Left renal cortex interstitium (tissue), 4 donors: ENCODE data around the gene TK1. TPM values are rescaled to one million over a fixed set of nuclear protein-coding genes. Genes with fewer than 3 reads are reported as not detected.

ENCODE experiments used
- DNase-seq, 4 donors: peaks; one replicate each; pipeline ENCODE4 v3.0.0-alpha.2; 2013; ENCODE audit warnings: low read depth in 4 of 4, low spot score in 2 of 4, missing footprints in 1 of 4
- polyA plus RNA-seq, 4 donors: library from polyadenylated mRNA; unstranded; fragments of 120-200 nt; gene quantifications; one replicate each; pipeline ENCODE4 v1.2.1, GENCODE V29; 2013; ENCODE audit not compliant: insufficient read length in 4 of 4

The TK1 gene
- polyA plus RNA-seq, 4 donors, result 22.6 to 40.6 (median 32.4) TPM

DNA sequence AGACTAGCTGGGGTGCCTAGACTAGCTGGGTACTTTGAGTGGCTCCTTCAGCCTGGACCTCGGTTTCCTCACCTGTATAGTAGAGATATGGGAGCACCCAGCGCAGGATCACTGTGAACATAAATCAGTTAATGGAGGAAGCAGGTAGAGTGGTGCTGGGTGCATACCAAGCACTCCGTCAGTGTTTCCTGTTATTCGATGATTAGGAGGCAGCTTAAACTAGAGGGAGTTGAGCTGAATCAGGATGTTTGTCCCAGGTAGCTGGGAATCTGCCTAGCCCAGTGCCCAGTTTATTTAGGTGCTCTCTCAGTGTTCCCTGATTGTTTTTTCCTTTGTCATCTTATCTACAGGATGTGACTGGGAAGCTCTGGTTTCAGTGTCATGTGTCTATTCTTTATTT is 36.2 kb upstream of the TK1 start:
- no peak for DNase-seq

DNA sequence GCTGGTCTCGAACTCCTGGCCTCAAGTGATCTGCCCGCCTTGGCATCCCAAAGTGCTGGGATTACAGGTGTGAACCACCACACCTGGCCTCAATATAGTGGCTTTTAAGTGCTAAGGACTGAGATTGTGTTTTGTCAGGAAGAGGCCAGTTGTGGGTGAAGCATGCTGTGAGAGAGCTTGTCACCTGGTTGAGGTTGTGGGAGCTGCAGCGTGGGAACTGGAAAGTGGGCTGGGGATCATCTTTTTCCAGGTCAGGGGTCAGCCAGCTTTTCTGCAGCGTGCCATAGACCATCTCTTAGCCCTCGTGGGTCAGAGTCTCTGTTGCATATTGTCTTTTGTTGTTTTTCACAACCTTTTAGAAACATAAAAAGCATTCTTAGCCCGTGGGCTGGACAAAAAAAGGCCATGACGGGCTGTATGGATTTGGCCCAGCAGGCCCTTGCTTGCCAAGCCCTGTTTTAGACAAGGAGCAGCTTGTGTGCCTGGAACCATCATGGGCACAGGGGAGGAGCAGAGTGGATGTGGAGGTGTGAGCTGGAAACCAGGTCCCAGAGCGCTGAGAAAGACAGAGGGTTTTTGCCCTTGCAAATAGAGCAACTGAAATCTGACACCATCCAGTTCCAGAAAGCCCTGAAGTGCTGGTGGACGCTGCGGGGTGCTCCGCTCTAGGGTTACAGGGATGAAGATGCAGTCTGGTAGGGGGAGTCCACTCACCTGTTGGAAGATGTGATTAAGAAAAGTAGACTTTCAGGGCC is 32.7 kb upstream of the TK1 start:
- DNase-seq, result no peak

DNA sequence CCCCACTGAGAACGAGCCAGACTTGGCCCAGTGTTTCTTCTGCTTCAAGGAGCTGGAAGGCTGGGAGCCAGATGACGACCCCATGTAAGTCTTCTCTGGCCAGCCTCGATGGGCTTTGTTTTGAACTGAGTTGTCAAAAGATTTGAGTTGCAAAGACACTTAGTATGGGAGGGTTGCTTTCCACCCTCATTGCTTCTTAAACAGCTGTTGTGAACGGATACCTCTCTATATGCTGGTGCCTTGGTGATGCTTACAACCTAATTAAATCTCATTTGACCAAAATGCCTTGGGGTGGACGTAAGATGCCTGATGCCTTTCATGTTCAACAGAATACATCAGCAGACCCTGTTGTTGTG is 27.8 kb upstream of the TK1 start:
- no peak for DNase-seq

DNA sequence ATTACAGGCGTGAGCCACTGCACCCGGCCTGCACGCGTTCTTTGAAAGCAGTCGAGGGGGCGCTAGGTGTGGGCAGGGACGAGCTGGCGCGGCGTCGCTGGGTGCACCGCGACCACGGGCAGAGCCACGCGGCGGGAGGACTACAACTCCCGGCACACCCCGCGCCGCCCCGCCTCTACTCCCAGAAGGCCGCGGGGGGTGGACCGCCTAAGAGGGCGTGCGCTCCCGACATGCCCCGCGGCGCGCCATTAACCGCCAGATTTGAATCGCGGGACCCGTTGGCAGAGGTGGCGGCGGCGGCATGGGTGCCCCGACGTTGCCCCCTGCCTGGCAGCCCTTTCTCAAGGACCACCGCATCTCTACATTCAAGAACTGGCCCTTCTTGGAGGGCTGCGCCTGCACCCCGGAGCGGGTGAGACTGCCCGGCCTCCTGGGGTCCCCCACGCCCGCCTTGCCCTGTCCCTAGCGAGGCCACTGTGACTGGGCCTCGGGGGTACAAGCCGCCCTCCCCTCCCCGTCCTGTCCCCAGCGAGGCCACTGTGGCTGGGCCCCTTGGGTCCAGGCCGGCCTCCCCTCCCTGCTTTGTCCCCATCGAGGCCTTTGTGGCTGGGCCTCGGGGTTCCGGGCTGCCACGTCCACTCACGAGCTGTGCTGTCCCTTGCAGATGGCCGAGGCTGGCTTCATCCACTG is 27.3 kb upstream of the TK1 start, which contains the start of gene BIRC5:
TSS of gene BIRC5 (plus strand) at position 238 of the 690 bp plus-strand sequence. CDS start at position 302, 64 bp downstream.
- DNase-seq, result peak in 3 of 4 donors; percentile 59 to 76 (median 62)

DNA sequence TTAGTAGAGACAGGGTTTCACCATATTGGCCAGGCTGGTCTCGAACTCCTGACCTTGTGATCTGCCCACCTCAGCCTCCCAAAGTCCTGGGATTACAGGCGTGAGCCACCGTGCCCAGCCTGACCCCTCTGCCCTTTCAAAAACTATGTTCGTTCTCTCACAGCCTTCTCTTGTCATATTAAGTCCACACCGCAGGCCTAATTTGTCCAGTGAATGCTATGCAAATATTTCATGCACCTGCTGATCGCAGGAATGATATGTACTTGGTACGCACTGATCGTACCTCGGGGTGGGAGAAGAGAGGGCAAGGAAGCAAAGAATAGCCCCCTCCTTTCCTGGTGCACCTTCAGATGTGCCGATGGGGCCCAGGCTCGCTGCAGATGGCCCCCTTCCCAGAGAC is 24.2 kb upstream of the TK1 start:
- no peak for DNase-seq

DNA sequence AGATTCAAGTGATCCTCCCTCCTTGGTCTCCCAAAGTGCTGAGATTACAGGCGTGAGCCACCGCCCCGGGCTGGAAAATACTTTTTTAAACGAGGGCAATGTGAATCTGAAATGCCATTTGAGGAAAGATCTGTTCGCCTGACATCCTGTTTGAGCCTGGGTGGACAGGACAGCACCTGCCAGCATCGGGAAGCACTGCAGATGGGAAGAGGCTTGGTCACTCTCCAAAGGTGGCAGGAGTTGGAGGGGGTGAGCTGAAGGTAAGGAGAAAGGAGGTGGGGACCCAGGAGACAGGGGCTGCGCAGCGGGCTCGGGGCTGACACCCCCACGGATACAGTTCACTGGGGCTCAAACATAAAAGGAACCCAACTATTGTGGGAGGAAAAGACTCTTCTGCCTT is 23.3 kb upstream of the TK1 start:
- no peak for DNase-seq

DNA sequence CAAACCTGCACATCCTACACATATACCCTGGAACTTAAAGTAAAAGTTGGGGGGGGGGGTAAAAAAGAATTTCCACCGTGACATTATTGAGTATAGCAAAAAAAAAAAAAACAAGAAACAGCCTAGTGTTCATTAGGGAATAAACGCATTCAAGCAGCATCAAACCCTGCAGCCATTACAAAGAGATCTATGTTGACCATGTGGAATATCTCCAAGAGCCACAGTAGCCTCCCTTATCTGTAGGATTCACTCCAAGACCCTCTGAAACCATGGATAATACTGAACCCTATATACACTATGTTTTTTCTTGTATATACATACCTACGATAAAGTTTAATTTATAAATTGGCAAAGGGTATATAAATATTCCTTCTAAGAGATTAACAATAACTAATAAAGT is 21.6 kb upstream of the TK1 start:
- no peak for DNase-seq

DNA sequence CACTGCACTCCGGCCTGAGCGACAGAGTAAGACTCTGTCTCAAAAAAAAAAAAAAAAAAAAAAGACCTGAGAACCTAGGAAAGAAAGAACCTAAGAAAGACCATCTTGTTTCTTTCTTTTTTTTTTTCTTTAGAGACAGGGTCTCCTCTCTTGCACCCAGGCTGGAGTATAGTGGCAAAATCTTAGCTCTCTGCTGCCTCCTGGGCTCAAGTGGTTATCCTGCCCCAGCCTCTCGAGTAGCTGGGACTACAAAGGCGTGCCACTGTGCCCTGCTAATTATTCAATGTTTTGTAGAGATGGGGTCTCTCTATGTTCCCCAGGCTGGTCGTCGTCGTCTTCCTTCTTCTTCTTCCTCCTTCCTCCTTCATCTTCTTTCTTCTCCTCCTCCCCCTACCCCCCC is 19.4 kb upstream of the TK1 start:
- no peak for DNase-seq

DNA sequence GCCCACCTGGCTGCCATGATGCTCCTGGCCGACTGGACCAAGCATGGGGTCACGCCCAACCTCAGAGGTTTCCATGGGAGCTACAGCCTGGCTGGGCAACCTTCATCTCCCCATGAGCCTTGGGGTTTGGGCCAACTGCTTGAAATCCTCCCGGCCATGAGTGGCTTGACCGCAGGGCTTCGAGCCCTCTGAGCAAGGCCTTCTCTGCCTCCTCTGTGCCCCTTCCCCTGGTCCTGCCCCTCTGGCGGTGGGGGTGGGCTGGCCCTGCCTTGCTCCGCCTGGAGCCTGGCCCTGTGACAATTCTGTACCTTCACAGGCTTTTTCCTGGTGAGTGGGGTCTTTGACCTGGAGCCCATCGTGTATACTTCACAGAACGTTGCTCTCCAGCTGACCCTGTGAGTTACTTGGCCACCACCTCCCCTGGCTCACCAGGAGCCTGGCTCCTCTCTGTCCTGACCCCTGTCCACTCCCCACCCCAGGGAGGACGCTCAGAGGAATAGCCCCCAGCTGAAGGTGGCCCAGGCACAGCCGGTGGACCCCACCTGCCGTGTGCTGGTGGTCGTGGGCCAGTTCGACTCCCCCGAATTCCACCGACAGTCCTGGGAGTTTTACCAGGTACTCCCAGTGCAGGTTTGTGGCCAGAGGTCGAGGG is 18.4 kb upstream of the TK1 start:
- no peak for DNase-seq

DNA sequence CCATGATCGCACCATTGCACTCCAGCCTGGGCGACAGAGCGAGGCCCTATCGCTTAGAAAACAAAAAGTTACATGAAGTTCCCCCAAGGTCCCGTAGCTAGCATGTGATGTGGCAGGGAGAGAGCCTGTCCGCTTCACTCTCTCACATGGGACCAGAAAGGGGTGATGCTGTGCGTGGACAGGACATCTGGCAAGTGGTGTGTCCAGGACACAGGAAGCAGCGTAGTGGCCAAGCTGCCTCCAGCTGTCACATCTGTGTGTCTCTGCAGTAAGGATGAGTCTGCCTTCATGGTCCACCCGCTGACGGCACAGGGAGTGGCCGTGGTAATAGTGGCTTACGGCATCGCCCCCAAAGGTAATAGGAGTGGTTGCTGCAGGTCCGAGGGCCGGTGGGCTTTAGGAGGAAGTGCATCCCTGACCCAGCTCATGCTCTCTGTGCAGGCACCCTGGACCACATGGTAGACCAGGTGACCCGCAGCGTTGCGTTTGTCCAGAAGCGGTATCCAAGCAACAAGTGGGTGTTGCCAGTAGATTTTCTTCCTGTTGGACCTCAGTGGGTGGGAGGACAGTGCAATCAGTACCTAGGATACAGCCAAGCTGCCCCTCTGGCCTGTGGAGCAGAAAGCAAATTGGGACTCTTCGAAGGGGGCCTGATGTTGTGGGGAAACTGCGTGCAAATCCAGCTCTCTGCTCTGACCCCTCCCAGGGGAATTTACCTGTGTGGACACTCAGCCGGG is 17.7 kb upstream of the TK1 start:
- no peak for DNase-seq

DNA sequence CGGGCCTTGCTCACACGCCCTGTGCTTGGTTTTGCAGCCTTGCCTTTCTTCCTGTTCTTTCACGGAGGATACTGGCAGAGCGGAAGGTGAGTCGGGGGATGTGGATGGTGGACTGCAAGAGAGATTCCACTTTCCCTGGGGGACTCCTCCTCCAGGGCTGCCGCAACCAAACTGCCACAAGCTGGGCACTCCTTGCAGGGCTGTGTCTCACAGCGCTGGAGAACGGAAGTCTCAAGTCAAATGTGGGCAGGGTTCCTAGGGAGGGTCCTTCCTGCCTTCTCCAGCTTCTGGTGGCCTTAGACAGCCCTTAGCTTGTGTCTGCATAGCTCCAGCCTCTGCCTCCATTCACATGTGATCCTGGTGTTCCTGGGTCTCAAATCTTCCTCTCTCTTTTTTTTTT is 15.8 kb upstream of the TK1 start:
- no peak for DNase-seq

DNA sequence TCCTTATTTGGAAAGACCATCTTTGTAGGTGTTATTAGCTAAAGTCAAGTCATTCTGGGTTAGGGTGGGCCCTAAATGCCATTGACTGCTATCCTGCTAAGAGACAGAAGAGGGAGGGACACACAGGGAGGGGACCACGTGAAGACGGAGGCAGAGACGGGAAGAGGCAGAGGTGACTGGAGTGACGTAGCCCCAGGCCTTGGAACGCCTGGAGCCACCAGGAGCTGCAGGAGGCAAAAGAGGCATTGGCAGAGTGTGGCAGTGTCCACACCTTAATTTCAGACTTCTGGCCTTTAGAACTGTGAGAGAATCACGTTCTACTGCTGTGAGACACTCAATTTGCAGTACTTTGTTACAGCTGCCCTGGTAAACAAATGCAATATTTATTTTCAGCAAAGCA is 13.6 kb upstream of the TK1 start:
- DNase-seq, result no peak

DNA sequence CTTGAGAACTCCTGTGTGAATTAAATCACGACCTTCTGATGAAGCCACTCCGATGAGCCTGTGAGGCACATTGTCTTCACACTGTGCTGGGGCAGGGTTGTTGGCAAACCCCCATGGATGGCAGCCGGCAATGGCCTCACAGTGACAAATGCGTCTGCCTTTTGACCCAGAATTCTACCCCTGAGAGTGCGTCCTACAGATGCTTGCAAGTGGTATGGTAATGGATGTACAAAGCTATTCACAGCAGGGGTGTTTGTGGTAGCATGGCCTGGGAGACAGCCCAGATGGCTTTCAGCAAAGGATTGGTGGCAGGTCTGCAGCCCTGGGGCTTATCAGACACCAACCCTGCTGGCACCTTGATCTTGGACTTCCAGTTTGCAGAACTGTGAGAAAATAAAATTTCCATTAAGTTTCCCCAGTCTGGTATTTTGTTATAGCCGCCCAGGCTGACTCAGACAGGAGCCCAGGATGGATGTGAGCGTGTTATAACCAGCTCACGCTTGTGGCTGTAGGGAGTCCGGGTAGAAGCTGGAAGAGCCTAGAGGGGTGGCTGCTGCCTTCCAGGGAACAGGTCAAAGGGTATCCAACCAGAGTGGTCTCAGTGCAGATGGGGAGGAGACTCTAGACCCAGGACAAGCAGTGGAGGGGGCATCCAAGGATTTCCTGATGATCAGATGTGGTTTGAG is 10.4 kb upstream of the TK1 start:
- no peak for DNase-seq

DNA sequence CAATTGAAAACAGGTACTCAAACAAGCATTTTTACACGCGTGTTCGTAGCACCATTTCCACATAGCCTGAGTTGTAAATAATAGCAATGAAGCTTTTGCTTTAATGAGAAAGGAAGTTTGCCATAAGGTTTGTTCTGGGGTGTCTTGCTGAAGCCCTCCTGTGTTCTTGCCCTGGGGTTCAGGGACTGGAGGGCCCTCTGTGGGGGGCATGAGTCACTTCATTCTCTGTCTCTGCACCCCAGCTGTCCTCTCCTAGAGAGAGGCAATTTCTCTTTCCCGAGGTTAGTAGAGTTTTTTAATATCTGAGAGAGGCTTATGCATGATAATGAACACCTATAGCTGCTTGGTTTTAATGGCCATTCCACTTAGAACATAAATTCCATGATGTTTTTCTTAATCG is 9.9 kb upstream of the TK1 start:
- no peak for DNase-seq

DNA sequence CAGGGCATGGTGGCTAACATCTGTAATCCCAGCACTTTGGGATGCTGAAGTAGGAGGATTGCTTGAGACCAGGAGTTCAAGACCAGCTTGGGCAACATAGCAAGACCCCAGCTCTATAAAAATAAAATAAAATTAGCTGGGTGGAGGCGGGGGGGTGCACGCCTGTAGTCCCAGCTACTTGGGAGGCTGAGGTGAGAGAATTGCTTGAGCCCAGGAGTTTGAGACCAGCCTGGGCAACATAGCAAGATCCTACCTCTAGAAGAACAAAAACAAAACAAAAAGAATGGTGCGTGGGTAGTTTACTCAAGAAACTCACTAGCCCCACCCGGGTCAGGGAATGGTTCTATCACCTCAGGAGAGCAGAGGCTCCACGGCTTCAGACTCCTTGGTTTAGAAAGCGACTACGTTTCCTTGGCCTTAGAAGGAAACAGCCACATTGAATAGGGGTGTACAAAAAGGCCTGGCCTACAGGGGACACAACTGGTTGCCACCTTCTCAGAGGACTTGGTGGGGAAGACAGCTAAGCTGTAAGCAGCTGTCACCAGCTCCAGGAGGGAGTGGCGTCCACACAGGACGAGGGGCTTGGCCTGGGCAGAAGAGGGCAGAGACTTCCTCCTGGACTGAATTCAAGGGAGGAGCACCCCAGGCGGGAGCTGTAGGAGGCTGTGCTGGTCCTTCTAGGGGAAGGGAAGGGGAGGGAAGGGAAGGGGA is 716 bp downstream of the TK1 start:
- DNase-seq, result no peak

DNA sequence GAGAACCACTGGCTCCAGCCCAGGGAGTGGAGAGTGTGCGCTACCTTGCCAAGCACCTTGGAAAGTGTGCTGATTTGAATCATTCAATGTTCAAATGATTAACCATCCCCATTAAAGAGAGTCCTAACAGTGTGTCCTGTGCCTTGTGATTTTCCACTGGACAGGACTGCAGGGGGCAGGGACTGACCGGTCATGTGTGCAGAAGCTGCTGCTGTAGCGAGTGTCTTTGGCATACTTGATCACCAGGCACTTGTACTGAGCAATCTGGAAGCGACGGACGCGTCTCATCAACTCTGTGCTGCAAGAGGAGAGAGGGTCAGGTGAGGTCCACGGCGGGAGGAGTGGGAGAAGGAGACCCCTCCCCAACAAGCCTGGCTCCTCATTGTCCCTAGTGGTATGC is 2.0 kb downstream of the TK1 start:
- no peak for DNase-seq

DNA sequence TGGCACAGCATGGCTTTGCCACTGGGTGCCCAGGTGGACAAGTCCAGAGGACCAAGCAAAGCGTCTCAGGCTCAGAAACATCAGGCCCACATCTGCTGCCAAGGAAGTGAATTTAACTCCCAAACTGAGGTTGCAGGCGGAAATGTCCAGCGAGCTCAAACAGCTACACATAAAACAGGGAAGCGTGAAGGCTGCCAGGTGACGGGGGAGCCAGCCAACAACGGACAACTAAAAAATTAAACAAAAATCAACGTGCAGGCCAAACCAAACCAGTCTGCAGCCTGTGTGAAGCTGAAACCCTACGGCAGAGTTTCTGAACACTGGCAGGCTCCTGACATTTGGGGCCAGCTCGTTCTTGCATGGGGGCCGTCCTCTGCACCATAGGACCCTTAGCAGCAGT is 2.5 kb downstream of the TK1 start:
- DNase-seq, result no peak

DNA sequence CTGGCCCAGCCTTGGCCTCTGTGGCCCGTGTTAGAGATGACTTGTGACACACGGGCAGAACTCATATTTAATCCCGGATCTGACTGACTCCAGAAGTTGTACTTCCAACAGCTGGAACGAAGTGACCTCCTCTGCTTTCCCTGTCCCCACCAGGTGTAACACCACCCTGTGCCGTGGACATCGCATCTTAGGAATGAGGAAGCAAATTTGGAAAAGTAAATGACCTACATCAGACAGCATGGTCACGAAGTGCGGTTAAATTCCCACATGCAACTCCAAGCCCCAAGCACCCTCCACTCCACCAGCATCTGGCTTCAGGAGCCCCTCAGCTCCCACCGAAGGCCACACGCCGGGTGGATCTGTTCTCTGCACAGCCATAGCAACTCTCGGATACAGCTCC is 2.9 kb downstream of the TK1 start:
- no peak for DNase-seq

DNA sequence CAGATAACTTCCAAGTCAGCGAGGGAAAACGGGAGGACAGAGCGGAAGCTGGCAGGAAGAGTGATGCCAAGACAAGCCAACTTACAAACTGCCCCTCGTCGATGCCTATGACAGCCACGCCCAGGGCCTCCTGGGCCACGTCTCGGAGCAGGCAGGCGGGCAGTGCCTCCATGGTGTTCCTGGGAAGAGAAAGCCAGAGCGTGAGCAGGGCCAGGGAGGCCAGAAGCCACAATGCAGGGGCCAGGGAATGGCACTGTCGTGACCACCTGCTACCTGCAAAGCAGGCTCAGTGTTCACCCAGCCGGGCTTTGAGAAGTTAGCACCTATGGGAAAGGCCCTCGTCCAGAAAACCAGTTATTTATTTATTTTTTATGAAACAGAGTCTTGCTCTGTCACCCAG is 4.3 kb downstream of the TK1 start:
- DNase-seq, result no peak

DNA sequence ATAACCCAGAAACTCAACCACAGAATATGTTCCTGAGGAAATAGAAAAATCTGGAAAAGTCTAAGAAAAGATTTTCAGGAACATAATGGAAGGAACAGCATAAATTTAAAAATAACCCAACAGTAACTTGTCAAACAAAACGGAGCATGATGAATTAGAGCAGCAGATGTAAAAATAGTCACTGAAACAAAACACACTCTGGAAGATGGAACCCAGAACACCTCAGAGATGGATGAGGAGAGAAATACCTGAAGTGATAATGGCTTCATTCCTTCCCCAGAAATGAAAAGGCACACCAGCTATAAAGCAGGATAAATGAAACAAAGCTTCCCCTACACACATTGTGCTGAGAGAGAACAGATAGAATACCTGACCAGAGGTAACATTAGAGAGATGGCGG is 6.3 kb downstream of the TK1 start:
- DNase-seq, result no peak
